K562 (cell line): ENCODE results near the gene TNFSF9. TPM values are rescaled to one million over a fixed set of nuclear protein-coding genes. Genes with fewer than 3 reads are reported as not detected.
A peak's percentile ranks its signal among the peaks of the same experiment; 100 is the strongest.

ENCODE experiments used
- ASH1L ChIP-seq: fragments of 450-650 bp; IDR thresholded peaks from 2 replicates; pipeline ENCODE4 v1.6.1; 2018; ENCODE audit warnings: borderline replicate concordance, mild to moderate bottlenecking, low read depth; ENCODE audit not compliant: partially characterized antibody
- BHLHE40 ChIP-seq: IDR thresholded peaks from 2 replicates; pipeline ENCODE4 v1.6.1; 2011; ENCODE audit warnings: low read length, improper control_type of control experiment
- CTCFL ChIP-seq: IDR thresholded peaks from 2 replicates; pipeline ENCODE4 v1.6.1; 2011; ENCODE audit warnings: borderline replicate concordance, low read depth, mild to moderate bottlenecking, moderate library complexity, low read length; ENCODE audit not compliant: insufficient read depth, poor library complexity, severe bottlenecking
- GATAD2B ChIP-seq: fragments of 450-650 bp; IDR thresholded peaks from 2 replicates; pipeline ENCODE4 v1.6.1; 2017; ENCODE audit warnings: mild to moderate bottlenecking, borderline replicate concordance
- MECOM ChIP-seq: fragments of 250-450 bp; sonication (Bioruptor Pico); IDR thresholded peaks from 2 replicates; pipeline ENCODE4 v1.8.0; 2022; ENCODE audit warnings: inconsistent platforms
- MED1 ChIP-seq: sonication (generic); formaldehyde crosslinking; IDR thresholded peaks from 2 replicates; pipeline ENCODE4 v1.8.1; 2023; ENCODE audit warnings: missing genetic modification reagents, borderline replicate concordance
- MTA2 ChIP-seq: fragments of 450-650 bp; IDR thresholded peaks from 2 replicates; pipeline ENCODE4 v1.6.1; 2016; ENCODE audit warnings: low read depth
- THRAP3 ChIP-seq: fragments of 450-650 bp; IDR thresholded peaks from 2 replicates; pipeline ENCODE4 v1.6.1; 2016; ENCODE audit warnings: mild to moderate bottlenecking, inconsistent platforms, borderline replicate concordance
- XRCC4 ChIP-seq: IDR thresholded peaks from one replicate; pipeline ENCODE4 v1.6.1; 2011; ENCODE audit not compliant: insufficient read depth, insufficient read length; ENCODE audit errors: extremely low read depth
- ZBTB2 ChIP-seq: fragments of 450-650 bp; IDR thresholded peaks from 2 replicates; pipeline ENCODE4 v1.6.1; 2016; ENCODE audit warnings: antibody characterized with exemption
- ZFX ChIP-seq: sonication (generic); formaldehyde crosslinking; IDR thresholded peaks from 2 replicates; pipeline ENCODE4 v1.8.0; 2022; ENCODE audit warnings: mild to moderate bottlenecking, missing genetic modification reagents, moderate library complexity
- ZNF140 ChIP-seq: fragments of 250-450 bp; sonication (Bioruptor Pico); IDR thresholded peaks from 2 replicates; pipeline ENCODE4 v1.8.0; 2021; ENCODE audit warnings: moderate library complexity, mild to moderate bottlenecking, inconsistent platforms
- ZNF395 ChIP-seq: fragments of 200-800 bp; sonication (Bioruptor generic); IDR thresholded peaks from 2 replicates; pipeline ENCODE4 v1.6.1; 2017; ENCODE audit warnings: missing genetic modification characterization, missing compliant biosample characterization
- ZNF507 ChIP-seq: conservative IDR thresholded peaks from 2 replicates; pipeline ENCODE4 v1.6.1; 2017; ENCODE audit warnings: missing genetic modification characterization, missing compliant biosample characterization
- ZNF644 ChIP-seq: fragments of 200-800 bp; sonication (Bioruptor generic); IDR thresholded peaks from 2 replicates; pipeline ENCODE4 v1.6.1; 2016; ENCODE audit warnings: low read depth, missing genetic modification characterization, missing compliant biosample characterization
- polyA plus RNA-seq, 8 experiments: library from polyadenylated mRNA; depleted of rRNA in 4 of 8; stranded (reverse) in 5 of 8; unstranded in 3 of 8; fragments of >200 nt; fragmentation: Nextera tagmentation in 2 of 8; fragmentation: Illumina TruSeq in 1 of 8; extraction: Ambion mirVana in 2 of 8; extraction: Trizol in 1 of 8; gene quantifications; 2 replicates each; pipeline versions ENCODE4 v1.2.1 to v1.2.3, GENCODE V29; 2011 to 2014; ENCODE audit warnings: inconsistent platforms in 1 of 8, missing spikeins in 1 of 8
- total RNA-seq, 7 experiments: library from RNA; depleted of rRNA in 6 of 7; stranded (reverse); fragments of >200 nt in 6 of 7; fragmentation: Illumina TruSeq in 2 of 7; extraction: Trizol in 2 of 7; gene quantifications; 2 replicates each; pipeline versions ENCODE4 v1.2.1 to v1.2.3, GENCODE V29; 2011 to 2021; ENCODE audit warnings: low replicate concordance in 1 of 7
- TF ChIP-seq, protein P1 (sequence below): sonication (generic); formaldehyde crosslinking; IDR thresholded peaks from 2 replicates; pipeline ENCODE4 v1.8.0; 2022; ENCODE audit warnings: missing genetic modification reagents, mild to moderate bottlenecking, borderline replicate concordance
- TF ChIP-seq, protein P2 (sequence below): fragments of 250-450 bp; sonication (Bioruptor Pico); IDR thresholded peaks from 2 replicates; pipeline ENCODE4 v1.9.0; 2021; ENCODE audit warnings: mild to moderate bottlenecking
- TF ChIP-seq, protein P3 (sequence below): fragments of 250-450 bp; sonication (Bioruptor Pico); IDR thresholded peaks from 2 replicates; pipeline ENCODE4 v1.8.0; 2022; ENCODE audit warnings: inconsistent platforms

Gene TNFSF9
- total and polyA plus RNA-seq, 9 of the 15 experiments (the other 6 are each of a cell fraction or from before 2014, with no cell fraction given): 1.4 to 17.9 (median 6.5) TPM

DNA sequence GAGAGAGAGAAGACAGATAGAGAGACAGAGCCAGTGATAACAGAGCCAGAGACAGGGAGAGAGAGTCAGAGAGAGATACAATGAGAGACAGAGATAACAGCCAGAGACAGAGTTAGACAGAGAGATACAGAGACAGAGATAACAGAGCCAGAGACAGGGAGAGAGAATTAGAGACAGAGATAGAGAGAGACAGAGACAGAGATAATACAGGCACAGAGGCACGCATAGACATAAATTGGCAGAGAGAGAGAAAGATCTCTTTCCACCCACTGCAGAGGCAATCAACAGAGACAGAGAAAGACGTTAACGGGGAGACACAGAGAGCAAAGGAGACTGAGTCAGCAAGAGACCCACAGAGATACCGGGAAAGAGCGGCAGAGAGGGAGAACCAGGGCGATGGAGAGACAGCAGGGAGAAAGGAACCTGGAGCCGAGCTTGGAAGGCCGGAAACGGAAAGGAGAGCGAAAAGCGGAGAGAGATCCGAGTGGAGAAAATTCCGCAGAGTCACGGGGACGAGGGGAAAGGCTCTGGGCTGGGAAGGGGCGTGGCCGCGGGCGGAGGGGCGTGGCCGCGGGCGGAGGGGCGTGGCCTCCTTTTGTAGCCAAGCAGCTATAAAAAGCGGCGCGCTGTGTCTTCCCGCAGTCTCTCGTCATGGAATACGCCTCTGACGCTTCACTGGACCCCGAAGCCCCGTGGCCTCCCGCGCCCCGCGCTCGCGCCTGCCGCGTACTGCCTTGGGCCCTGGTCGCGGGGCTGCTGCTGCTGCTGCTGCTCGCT is at the start of gene TNFSF9 (continued):
- TF ChIP-seq, protein P1, sequence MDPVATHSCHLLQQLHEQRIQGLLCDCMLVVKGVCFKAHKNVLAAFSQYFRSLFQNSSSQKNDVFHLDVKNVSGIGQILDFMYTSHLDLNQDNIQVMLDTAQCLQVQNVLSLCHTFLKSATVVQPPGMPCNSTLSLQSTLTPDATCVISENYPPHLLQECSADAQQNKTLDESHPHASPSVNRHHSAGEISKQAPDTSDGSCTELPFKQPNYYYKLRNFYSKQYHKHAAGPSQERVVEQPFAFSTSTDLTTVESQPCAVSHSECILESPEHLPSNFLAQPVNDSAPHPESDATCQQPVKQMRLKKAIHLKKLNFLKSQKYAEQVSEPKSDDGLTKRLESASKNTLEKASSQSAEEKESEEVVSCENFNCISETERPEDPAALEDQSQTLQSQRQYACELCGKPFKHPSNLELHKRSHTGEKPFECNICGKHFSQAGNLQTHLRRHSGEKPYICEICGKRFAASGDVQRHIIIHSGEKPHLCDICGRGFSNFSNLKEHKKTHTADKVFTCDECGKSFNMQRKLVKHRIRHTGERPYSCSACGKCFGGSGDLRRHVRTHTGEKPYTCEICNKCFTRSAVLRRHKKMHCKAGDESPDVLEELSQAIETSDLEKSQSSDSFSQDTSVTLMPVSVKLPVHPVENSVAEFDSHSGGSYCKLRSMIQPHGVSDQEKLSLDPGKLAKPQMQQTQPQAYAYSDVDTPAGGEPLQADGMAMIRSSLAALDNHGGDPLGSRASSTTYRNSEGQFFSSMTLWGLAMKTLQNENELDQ: no peak
- TF ChIP-seq MTA2 (peak; percentile 49; the same call in 1 of the 2 replicates), ZBTB2 (peak; percentile 88), MED1 (CRISPR knock-in tag) (no peak), XRCC4 (no peak), ASH1L (peak; percentile 60), ZNF507 (no peak), MECOM (CRISPR knock-in tag) (no peak), ZNF140 (CRISPR knock-in tag) (no peak), ZFX (CRISPR knock-in tag) (peak; percentile 86), THRAP3 (peak; percentile 83; the same call in 1 of the 2 replicates), ZNF644 (tag) (no peak), GATAD2B (peak; percentile 71), ZNF395 (no peak), CTCFL (no peak), BHLHE40 (peak; percentile 54)
- TF ChIP-seq, protein P2, sequence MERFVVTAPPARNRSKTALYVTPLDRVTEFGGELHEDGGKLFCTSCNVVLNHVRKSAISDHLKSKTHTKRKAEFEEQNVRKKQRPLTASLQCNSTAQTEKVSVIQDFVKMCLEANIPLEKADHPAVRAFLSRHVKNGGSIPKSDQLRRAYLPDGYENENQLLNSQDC (CRISPR knock-in tag): no peak
- TF ChIP-seq, protein P3, sequence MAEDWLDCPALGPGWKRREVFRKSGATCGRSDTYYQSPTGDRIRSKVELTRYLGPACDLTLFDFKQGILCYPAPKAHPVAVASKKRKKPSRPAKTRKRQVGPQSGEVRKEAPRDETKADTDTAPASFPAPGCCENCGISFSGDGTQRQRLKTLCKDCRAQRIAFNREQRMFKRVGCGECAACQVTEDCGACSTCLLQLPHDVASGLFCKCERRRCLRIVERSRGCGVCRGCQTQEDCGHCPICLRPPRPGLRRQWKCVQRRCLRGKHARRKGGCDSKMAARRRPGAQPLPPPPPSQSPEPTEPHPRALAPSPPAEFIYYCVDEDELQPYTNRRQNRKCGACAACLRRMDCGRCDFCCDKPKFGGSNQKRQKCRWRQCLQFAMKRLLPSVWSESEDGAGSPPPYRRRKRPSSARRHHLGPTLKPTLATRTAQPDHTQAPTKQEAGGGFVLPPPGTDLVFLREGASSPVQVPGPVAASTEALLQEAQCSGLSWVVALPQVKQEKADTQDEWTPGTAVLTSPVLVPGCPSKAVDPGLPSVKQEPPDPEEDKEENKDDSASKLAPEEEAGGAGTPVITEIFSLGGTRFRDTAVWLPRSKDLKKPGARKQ: no peak
